ENCODE data around the gene MAGI1.

Gene MAGI1

DNA sequence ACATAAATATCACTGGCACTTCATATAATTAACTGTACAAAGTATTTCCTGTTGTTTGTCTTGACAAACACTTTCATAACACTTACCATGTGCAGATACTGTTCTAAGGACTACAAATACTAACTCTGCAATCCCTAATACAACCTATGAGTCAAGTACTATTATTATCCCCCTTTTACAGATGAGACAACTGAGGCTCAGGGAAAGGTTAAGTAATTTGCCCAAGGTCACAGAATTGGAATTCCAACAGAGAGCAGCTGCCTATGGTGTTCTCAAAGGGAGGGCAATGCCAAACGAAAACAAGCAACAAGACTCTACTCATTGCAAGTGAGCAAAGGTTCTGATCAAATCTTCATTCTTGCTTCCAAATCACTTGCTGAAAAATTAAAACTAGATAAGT lies 85.9 kb downstream of the MAGI1 start:
- no peak for ATAC-seq
- no peak for TF ChIP-seq SNAI2 (CRISPR knock-in tag; IDR thresholded peaks at IDR 0.05)
- TF ChIP-seq ZFP3 (CRISPR knock-in tag; IDR thresholded peaks at IDR 0.05): no peak
- TF ChIP-seq, protein P1, sequence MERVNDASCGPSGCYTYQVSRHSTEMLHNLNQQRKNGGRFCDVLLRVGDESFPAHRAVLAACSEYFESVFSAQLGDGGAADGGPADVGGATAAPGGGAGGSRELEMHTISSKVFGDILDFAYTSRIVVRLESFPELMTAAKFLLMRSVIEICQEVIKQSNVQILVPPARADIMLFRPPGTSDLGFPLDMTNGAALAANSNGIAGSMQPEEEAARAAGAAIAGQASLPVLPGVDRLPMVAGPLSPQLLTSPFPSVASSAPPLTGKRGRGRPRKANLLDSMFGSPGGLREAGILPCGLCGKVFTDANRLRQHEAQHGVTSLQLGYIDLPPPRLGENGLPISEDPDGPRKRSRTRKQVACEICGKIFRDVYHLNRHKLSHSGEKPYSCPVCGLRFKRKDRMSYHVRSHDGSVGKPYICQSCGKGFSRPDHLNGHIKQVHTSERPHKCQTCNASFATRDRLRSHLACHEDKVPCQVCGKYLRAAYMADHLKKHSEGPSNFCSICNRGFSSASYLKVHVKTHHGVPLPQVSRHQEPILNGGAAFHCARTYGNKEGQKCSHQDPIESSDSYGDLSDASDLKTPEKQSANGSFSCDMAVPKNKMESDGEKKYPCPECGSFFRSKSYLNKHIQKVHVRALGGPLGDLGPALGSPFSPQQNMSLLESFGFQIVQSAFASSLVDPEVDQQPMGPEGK (CRISPR knock-in tag; IDR thresholded peaks at IDR 0.05; ENCODE audit: borderline replicate concordance): no peak
- TF ChIP-seq PPARA (CRISPR knock-in tag; IDR thresholded peaks at IDR 0.05; ENCODE audit: borderline replicate concordance): no peak
- TF ChIP-seq GLIS3 (CRISPR knock-in tag; IDR thresholded peaks at IDR 0.05): no peak
- TF ChIP-seq, protein P2, sequence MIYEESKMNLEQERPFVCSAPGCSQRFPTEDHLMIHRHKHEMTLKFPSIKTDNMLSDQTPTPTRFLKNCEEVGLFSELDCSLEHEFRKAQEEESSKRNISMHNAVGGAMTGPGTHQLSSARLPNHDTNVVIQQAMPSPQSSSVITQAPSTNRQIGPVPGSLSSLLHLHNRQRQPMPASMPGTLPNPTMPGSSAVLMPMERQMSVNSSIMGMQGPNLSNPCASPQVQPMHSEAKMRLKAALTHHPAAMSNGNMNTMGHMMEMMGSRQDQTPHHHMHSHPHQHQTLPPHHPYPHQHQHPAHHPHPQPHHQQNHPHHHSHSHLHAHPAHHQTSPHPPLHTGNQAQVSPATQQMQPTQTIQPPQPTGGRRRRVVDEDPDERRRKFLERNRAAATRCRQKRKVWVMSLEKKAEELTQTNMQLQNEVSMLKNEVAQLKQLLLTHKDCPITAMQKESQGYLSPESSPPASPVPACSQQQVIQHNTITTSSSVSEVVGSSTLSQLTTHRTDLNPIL (CRISPR knock-in tag; IDR thresholded peaks at IDR 0.05; ENCODE audit: low read depth): no peak
- TF ChIP-seq, protein P3, sequence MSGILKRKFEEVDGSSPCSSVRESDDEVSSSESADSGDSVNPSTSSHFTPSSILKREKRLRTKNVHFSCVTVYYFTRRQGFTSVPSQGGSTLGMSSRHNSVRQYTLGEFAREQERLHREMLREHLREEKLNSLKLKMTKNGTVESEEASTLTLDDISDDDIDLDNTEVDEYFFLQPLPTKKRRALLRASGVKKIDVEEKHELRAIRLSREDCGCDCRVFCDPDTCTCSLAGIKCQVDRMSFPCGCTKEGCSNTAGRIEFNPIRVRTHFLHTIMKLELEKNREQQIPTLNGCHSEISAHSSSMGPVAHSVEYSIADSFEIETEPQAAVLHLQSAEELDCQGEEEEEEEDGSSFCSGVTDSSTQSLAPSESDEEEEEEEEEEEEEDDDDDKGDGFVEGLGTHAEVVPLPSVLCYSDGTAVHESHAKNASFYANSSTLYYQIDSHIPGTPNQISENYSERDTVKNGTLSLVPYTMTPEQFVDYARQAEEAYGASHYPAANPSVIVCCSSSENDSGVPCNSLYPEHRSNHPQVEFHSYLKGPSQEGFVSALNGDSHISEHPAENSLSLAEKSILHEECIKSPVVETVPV (CRISPR knock-in tag; IDR thresholded peaks at IDR 0.05): no peak
- TF ChIP-seq ESRRG (CRISPR knock-in tag; IDR thresholded peaks at IDR 0.05): no peak
- no peak for TF ChIP-seq ZNF565 (CRISPR knock-in tag; conservative IDR thresholded peaks at IDR 0.05; ENCODE audit: low read depth)
- no peak for TF ChIP-seq TCF4 (CRISPR knock-in tag; IDR thresholded peaks at IDR 0.05; ENCODE audit: borderline replicate concordance)
- TF ChIP-seq, protein P4, sequence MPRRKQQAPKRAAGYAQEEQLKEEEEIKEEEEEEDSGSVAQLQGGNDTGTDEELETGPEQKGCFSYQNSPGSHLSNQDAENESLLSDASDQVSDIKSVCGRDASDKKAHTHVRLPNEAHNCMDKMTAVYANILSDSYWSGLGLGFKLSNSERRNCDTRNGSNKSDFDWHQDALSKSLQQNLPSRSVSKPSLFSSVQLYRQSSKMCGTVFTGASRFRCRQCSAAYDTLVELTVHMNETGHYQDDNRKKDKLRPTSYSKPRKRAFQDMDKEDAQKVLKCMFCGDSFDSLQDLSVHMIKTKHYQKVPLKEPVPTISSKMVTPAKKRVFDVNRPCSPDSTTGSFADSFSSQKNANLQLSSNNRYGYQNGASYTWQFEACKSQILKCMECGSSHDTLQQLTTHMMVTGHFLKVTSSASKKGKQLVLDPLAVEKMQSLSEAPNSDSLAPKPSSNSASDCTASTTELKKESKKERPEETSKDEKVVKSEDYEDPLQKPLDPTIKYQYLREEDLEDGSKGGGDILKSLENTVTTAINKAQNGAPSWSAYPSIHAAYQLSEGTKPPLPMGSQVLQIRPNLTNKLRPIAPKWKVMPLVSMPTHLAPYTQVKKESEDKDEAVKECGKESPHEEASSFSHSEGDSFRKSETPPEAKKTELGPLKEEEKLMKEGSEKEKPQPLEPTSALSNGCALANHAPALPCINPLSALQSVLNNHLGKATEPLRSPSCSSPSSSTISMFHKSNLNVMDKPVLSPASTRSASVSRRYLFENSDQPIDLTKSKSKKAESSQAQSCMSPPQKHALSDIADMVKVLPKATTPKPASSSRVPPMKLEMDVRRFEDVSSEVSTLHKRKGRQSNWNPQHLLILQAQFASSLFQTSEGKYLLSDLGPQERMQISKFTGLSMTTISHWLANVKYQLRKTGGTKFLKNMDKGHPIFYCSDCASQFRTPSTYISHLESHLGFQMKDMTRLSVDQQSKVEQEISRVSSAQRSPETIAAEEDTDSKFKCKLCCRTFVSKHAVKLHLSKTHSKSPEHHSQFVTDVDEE (CRISPR knock-in tag; IDR thresholded peaks at IDR 0.05): no peak
- TF ChIP-seq ISL1 (CRISPR knock-in tag; IDR thresholded peaks at IDR 0.05): no peak
- no peak for TF ChIP-seq CSDC2 (CRISPR knock-in tag; IDR thresholded peaks at IDR 0.05)

DNA sequence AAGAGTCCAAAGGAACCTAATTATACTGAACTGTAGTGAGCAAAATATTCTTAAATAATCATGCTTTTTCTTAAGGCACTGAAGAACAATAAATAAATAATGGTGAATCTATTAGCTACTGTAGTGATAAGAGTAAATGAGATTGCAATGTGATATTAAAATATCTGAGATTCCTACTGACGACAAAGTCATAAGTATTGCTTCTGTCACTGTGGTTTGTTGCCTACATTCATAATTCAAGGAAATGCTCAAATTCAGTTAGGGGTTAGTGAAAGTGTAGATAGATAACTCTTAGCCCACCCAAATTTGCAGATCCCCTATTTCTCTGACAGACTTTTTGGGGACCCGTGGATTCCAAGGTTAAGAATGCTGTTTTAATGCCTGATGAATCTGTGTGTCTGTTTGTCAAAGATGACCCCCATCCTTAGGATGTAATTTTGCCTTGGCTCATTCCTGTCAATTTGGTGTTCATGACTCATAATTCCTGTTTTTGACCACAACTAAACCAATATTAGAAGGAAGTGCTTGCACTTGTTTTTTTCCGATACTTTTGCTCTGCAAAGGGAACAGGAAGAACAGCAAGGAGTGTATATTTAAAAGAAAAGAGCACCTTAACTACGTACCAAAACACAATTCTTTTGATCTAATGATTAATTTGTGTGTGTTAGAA lies 86.7 kb downstream of the MAGI1 start:
- ATAC-seq: no peak
- TF ChIP-seq CSDC2 (CRISPR knock-in tag; IDR thresholded peaks at IDR 0.05) (no peak), ISL1 (CRISPR knock-in tag; IDR thresholded peaks at IDR 0.05) (peak; percentile 87), ARNTL (CRISPR knock-in tag; IDR thresholded peaks at IDR 0.05; ENCODE audit: borderline replicate concordance, low read depth) (no peak)

GRCh38 chr3:65950340-65951326 lies 88.1 kb downstream of the MAGI1 start:
- no peak for ATAC-seq
- no peak for TF ChIP-seq TOX (CRISPR knock-in tag; IDR thresholded peaks at IDR 0.05; ENCODE audit: borderline replicate concordance)
- no peak for TF ChIP-seq ZNF565 (CRISPR knock-in tag; conservative IDR thresholded peaks at IDR 0.05; ENCODE audit: low read depth)

DNA sequence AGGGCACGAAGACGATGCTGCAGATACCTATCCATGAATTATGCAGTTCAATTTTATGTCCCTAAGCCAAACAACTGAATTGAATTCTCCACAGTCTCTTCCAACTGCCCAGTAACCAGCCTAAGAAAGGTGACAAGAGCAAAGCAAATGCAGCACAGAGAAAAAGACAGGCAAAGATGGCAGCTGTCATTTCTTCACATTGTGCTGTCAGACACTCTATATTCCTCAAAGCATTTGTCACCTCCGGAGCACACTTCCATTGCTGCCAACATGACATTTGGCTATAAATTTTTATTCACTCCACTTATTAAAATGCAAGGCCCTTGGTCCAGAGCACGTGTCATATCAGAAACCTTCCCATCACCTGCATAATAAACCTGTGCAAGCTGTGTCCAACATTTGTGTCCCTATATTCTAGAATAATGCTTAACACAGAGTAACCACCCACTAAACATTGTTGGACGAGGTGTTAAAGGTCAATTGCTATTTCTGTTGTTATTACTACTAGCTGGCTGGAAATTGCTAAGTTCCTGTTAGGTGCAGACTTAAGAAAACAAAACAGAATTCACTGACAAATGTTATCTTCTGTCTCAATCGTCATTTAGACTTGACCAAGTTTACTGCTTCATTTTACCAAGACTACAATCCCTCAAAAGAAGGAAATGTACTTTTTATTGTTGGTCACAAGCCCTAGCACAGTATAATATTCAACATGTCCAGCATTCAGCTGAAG lies 89.7 kb downstream of the MAGI1 start:
- ATAC-seq: no peak
- TF ChIP-seq ESRRG (CRISPR knock-in tag; IDR thresholded peaks at IDR 0.05): no peak
- no peak for TF ChIP-seq BACH2 (CRISPR knock-in tag; IDR thresholded peaks at IDR 0.05; ENCODE audit: borderline replicate concordance)
- no peak for TF ChIP-seq ZFP3 (CRISPR knock-in tag; IDR thresholded peaks at IDR 0.05)
- TF ChIP-seq CSDC2 (CRISPR knock-in tag; IDR thresholded peaks at IDR 0.05): no peak
- no peak for TF ChIP-seq ISL1 (CRISPR knock-in tag; IDR thresholded peaks at IDR 0.05)
- TF ChIP-seq PPARA (CRISPR knock-in tag; IDR thresholded peaks at IDR 0.05; ENCODE audit: borderline replicate concordance): no peak
- TF ChIP-seq RARB (CRISPR knock-in tag; IDR thresholded peaks at IDR 0.05): no peak
- TF ChIP-seq GLIS3 (CRISPR knock-in tag; IDR thresholded peaks at IDR 0.05): no peak
- TF ChIP-seq ZFP30 (CRISPR knock-in tag; IDR thresholded peaks at IDR 0.05): no peak
- no peak for TF ChIP-seq ARNTL (CRISPR knock-in tag; IDR thresholded peaks at IDR 0.05; ENCODE audit: borderline replicate concordance, low read depth)
- TF ChIP-seq ZC3H10 (CRISPR knock-in tag; IDR thresholded peaks at IDR 0.05): no peak
- TF ChIP-seq, protein P1 (CRISPR knock-in tag; IDR thresholded peaks at IDR 0.05; ENCODE audit: borderline replicate concordance): no peak
- TF ChIP-seq TOX (CRISPR knock-in tag; IDR thresholded peaks at IDR 0.05; ENCODE audit: borderline replicate concordance): no peak
- TF ChIP-seq, protein P3 (CRISPR knock-in tag; IDR thresholded peaks at IDR 0.05): no peak
- TF ChIP-seq ZNF8 (CRISPR knock-in tag; IDR thresholded peaks at IDR 0.05): no peak
